Erythroblast (primary cell): ENCODE data around the gene PCDHGA7.

Source experiments
- GATA1 ChIP-seq: IDR thresholded peaks from 2 replicates; pipeline ENCODE4 v1.6.1; 2011; ENCODE audit warnings: low read depth, mild to moderate bottlenecking, control low read depth, low read length, moderate library complexity
- POLR2A ChIP-seq: IDR thresholded peaks from 2 replicates; pipeline ENCODE4 v1.6.1; 2011; ENCODE audit warnings: mild to moderate bottlenecking, low read length

- TF ChIP-seq POLR2A (no peak), GATA1 (no peak)
These were observed 31.0 kb upstream of the PCDHGA7 start for GRCh38 chr5:141351591-141351990.
